ENCODE measurements around the gene CCDC57. TPM values are rescaled to one million over a fixed set of nuclear protein-coding genes. Genes with fewer than 3 reads are reported as not detected.

Gene CCDC57
- total and polyA plus RNA-seq, 2 of the 4 experiments (the other 2 are of a cell fraction) = 7.3 to 31.3 TPM

GRCh38 chr17:82204831-82205719 is 7.6 kb downstream of the CCDC57 start:
- H3K14ac ChIP-seq (replicated peaks; ENCODE audit: low read depth, low read length) = 0 out of 2 replicates have a peak overlapping the region, but pooled peaks have one; percentile 22
- H2BK15ac ChIP-seq (ENCODE audit: low read depth, low read length) = no peak overlapping the region
- H2AK9ac ChIP-seq (replicated peaks; ENCODE audit: low read depth, low read length, poor library complexity) = peak overlapping the region; percentile 61
- ATAC-seq (ENCODE audit: low read depth) (peak; percentile 84), DNase-seq (peak; percentile 85)
- in situ Hi-C loops (cut with MboI; ENCODE audit: low sequenced_read_pairs) (no loop called here), intact Hi-C loops (cut with micrococcal nuclease) (loop anchor here (5.0 kb wide), 1 partner anchor 37 kb away; no protein-coding TSS in a partner anchor), dilution Hi-C loops (cut with HindIII; ENCODE audit: low sequenced_read_pairs, unreplicated experiment) (no loop called here)
- peak overlapping the region; percentile 1; the same call in 1 of the 2 replicates for H3K27ac ChIP-seq (ENCODE audit: insufficient read depth, low read length)
- H3K27me3 ChIP-seq (ENCODE audit: control insufficient read depth, insufficient read depth, low read length) = no peaks in the 10 kb centered on the region
- H3K56ac ChIP-seq (ENCODE audit: extremely low read depth, insufficient read depth, low read length) = no peak overlapping the region
- H2AFZ ChIP-seq (replicated peaks; ENCODE audit: low read length, poor library complexity) = peak overlapping the region; percentile 38
- peaks cover 11% of the 10 kb centered on the region for H3K4me1 ChIP-seq (ENCODE audit: control insufficient read depth, insufficient read depth, low read length)
- peak overlapping the region; percentile 18; the same call in 1 of the 2 replicates for H2BK120ac ChIP-seq (ENCODE audit: low read depth, low read length)
- peaks cover 6% of the 10 kb centered on the region; the same call in 1 of the 2 replicates for H3K36me3 ChIP-seq (ENCODE audit: control insufficient read depth, insufficient read depth, low read length)
- peak overlapping the region; percentile 34 for H2BK5ac ChIP-seq (ENCODE audit: low read depth, low read length, poor library complexity, severe bottlenecking)
- peak overlapping the region; percentile 64 for H3K4ac ChIP-seq (ENCODE audit: low read depth, low read length)
- peak overlapping the region; percentile 23 for H2BK20ac ChIP-seq (ENCODE audit: low read depth, low read length)
- TF ChIP-seq MAFK (IDR thresholded peaks at IDR 0.05; ENCODE audit: low read depth, low read length) = peak; percentile 38; the same call in 1 of the 2 replicates
- TF ChIP-seq CEBPB (IDR thresholded peaks at IDR 0.05; ENCODE audit: low read depth, low read length) = no peak
- no peak for TF ChIP-seq BHLHE40 (IDR thresholded peaks at IDR 0.05; ENCODE audit: low read depth, low read length)
- no peak for TF ChIP-seq RFX5 (IDR thresholded peaks at IDR 0.05; ENCODE audit: low read depth, low read length)
- no peak for TF ChIP-seq RAD21 (IDR thresholded peaks at IDR 0.05; ENCODE audit: low read length)
- peak; percentile 91 for TF ChIP-seq FOS (IDR thresholded peaks at IDR 0.05; ENCODE audit: low read depth, low read length)
- ChIA-PET POLR2A (ENCODE audit: unreplicated experiment) (interaction anchor here (1.1 kb wide), 1 partner anchor 24 kb away, joined by 3 read pairs; no protein-coding TSS in a partner anchor), CTCF (interaction anchor here (1.1 to 1.2 kb wide), 2 partner anchors 11 to 175 kb away, joined by 3 to 5 read pairs; no protein-coding TSS in a partner anchor)
- peaks cover 11 to 42% of the 10 kb centered on the region in 2 experiments for H3K79me1 ChIP-seq (ENCODE audit: low read depth in 1 of 2, low read length in 2 of 2)
- H4K8ac ChIP-seq (ENCODE audit: low read depth in 2 of 2, low read length in 2 of 2) = no peak overlapping the region; a peak in 1 of 4 replicates
- H3K9me3 ChIP-seq (ENCODE audit: control insufficient read depth, insufficient read depth, low read length) = no peaks in the 10 kb centered on the region
- H3K18ac ChIP-seq (ENCODE audit: low read depth, low read length) = no peak overlapping the region
- no peak overlapping the region for H3K9ac ChIP-seq (ENCODE audit: low read depth, low read length)
- no peak overlapping the region for H3K4me2 ChIP-seq (ENCODE audit: low read depth, low read length)
- H4K5ac ChIP-seq (ENCODE audit: low read depth, low read length) = no peak overlapping the region
- no peak overlapping the region for H3K4me3 ChIP-seq (ENCODE audit: insufficient read depth, low read depth, low read length)
- no peak overlapping the region for H3K23ac ChIP-seq (ENCODE audit: low read depth, low read length)
- H4K91ac ChIP-seq (ENCODE audit: insufficient read depth, low read depth, low read length) = 0 out of 2 replicates have a peak overlapping the region, but pooled peaks have one; percentile 20
- 33% methylated on average over 7 of the region's 25 CpGs; no CpG with 5 or more reads in 1 of the 2 experiments for WGBS, 2 experiments (ENCODE audit: extremely low coverage in 2 of 2, insufficient read length in 1 of 2)
- H4K20me1 ChIP-seq (ENCODE audit: insufficient read depth, low read length) = peaks cover 18% of the 10 kb centered on the region
- H3K9me1 ChIP-seq (ENCODE audit: insufficient read depth, low read length) = peaks cover 9% of the 10 kb centered on the region
- H2AK5ac ChIP-seq (ENCODE audit: low read depth, low read length) = peak overlapping the region; percentile 91
- no TSS peak for BruUV-seq (replicated peaks)

All from IMR-90 (cell line).